ENCODE results near the gene ADGRE3. TPM values are rescaled to one million over a fixed set of nuclear protein-coding genes. Genes with fewer than 3 reads are reported as not detected.

The ADGRE3 gene
- total RNA-seq, 1 experiment from 2014 or later: not detected

DNA sequence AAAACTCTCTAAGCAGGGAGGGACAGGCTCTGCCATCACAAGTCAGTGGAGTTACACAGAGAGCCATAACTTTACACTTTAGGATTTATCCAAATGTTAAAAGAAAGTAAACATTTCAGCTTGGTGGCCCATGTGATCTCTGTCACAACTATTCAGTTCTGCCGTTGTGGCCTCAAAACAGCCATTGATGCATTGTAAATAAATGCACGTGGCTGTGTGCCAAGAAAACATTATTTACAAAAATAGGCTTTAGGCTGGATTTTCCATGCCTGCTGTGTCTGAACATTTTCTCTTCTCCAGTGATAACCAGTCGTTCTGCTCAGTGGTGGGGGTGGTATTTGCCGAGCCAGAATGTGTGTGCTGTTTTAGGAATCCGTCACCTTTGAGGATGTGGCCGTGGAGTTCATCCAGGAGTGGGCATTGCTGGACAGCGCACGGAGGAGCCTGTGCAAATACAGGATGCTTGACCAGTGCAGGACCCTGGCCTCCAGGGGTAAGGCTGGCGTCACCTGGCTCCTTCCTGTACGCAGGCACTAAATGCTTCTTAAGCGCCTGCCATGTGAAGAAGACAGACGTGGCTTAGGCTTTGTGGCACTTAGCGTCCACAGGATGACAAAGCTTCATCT, 20.1 kb upstream of the ADGRE3 start:
- H3K4me3 Mint-ChIP-seq: no peak overlapping the region
- Histone ChIP-seq H2BK12ac (ENCODE audit: insufficient read length, low read depth, low read length) (no peak overlapping the region), H3T11ph (ENCODE audit: low read length) (no peak overlapping the region), H3K79me1 (ENCODE audit: insufficient read depth, low read depth, low read length, poor library complexity, severe bottlenecking) (no peaks in the 10 kb centered on the region), H4K91ac (ENCODE audit: insufficient read length, low read depth, low read length) (no peak overlapping the region), H4K20me1 (ENCODE audit: control insufficient read depth, insufficient read depth, insufficient read length) (no peaks in the 10 kb centered on the region), H3K18ac (ENCODE audit: insufficient read length, low read depth, low read length) (no peak overlapping the region), H3K79me2 (ENCODE audit: insufficient read depth, low read length) (no peaks in the 10 kb centered on the region), H2AK5ac (ENCODE audit: insufficient read length, low read length) (no peak overlapping the region), H3K9me3 (ENCODE audit: control insufficient read depth, low read depth, low read length) (no peaks in the 10 kb centered on the region), H2BK120ac (ENCODE audit: low read depth, low read length, poor library complexity, severe bottlenecking) (no peak overlapping the region), H3K4me2 (ENCODE audit: insufficient read depth, insufficient read length, low read length) (no peak overlapping the region), H4K5ac (ENCODE audit: insufficient read length, low read depth, low read length) (no peak overlapping the region), H3K23me2 (ENCODE audit: insufficient read length, low read depth, low read length, poor library complexity, severe bottlenecking) (no peaks in the 10 kb centered on the region), H3K9ac (ENCODE audit: extremely low read depth, insufficient read length, low read length) (no peak overlapping the region), H3K14ac (ENCODE audit: insufficient read depth, low read length) (no peak overlapping the region), H3K4me1 (ENCODE audit: insufficient read depth, low read length) (no peaks in the 10 kb centered on the region), H3K27me3 (ENCODE audit: insufficient read depth, low read length) (no peaks in the 10 kb centered on the region), H2BK20ac (ENCODE audit: low read depth, low read length, poor library complexity, severe bottlenecking) (no peak overlapping the region), H3K23ac (ENCODE audit: insufficient read length, low read depth, low read length) (no peak overlapping the region), H2AFZ (ENCODE audit: low read length) (no peak overlapping the region), H3K56ac (ENCODE audit: insufficient read length, low read depth, low read length) (no peak overlapping the region), H2BK5ac (ENCODE audit: insufficient read length, low read length) (no peak overlapping the region), H3K27ac (ENCODE audit: insufficient read length, low read depth, low read length) (no peak overlapping the region), H2BK15ac (ENCODE audit: low read depth, low read length) (no peak overlapping the region), H4K8ac (replicated peaks; ENCODE audit: insufficient read length, low read depth, low read length) (no peak overlapping the region), H3K4ac (ENCODE audit: low read depth, low read length) (no peak overlapping the region)
- DNase-seq: no peak
- no peaks in the 10 kb centered on the region for H3K27me3 Mint-ChIP-seq (ENCODE audit: low read depth)
- TF ChIP-seq, protein P1, sequence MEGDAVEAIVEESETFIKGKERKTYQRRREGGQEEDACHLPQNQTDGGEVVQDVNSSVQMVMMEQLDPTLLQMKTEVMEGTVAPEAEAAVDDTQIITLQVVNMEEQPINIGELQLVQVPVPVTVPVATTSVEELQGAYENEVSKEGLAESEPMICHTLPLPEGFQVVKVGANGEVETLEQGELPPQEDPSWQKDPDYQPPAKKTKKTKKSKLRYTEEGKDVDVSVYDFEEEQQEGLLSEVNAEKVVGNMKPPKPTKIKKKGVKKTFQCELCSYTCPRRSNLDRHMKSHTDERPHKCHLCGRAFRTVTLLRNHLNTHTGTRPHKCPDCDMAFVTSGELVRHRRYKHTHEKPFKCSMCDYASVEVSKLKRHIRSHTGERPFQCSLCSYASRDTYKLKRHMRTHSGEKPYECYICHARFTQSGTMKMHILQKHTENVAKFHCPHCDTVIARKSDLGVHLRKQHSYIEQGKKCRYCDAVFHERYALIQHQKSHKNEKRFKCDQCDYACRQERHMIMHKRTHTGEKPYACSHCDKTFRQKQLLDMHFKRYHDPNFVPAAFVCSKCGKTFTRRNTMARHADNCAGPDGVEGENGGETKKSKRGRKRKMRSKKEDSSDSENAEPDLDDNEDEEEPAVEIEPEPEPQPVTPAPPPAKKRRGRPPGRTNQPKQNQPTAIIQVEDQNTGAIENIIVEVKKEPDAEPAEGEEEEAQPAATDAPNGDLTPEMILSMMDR (conservative IDR thresholded peaks at IDR 0.05): no peak
- H3K27ac Mint-ChIP-seq: no peak overlapping the region
- peaks cover 3 to 9% of the 10 kb centered on the region in 2 experiments; a peak in 1 of 4 replicates for H3K4me1 Mint-ChIP-seq
- H3K36me3 Mint-ChIP-seq (ENCODE audit: insufficient read depth in 1 of 3, low read depth in 3 of 3): peaks cover 15 to 34% (median 22%) of the 10 kb centered on the region in 3 experiments; a peak in 6 of 7 replicates
- no CpG with 5 or more reads among the region's 13 CpGs for WGBS (ENCODE audit: extremely low coverage, insufficient read length, low lambda C conversion rate)
- no peaks in the 10 kb centered on the region for H3K9me3 Mint-ChIP-seq

Measured in H9 (cell line).